GM23338 (cell line): Measurements from ENCODE around the gene KLF1.

ENCODE experiments used
- CREB1 ChIP-seq: fragments of 250-450 bp; sonication (Bioruptor Pico); IDR thresholded peaks from 2 replicates; pipeline ENCODE4 v1.5.0; 2020; ENCODE audit warnings: low read depth, mild to moderate bottlenecking, moderate library complexity
- CTCF ChIP-seq, 2 experiments: fragments of 200-600 bp in 1 of 2; sonication (generic) in 1 of 2; conservative IDR thresholded peaks; 2 replicates each; pipeline versions ENCODE4 v1.5.1 to v1.6.1; 2016 to 2017; ENCODE audit warnings: antibody characterized with exemption in 2 of 2, low read depth in 2 of 2, mild to moderate bottlenecking in 2 of 2, moderate library complexity in 1 of 2
- ETS1 ChIP-seq: IDR thresholded peaks from 2 replicates; pipeline ENCODE4 v1.6.1; 2016; ENCODE audit warnings: antibody characterized with exemption
- EZH2 ChIP-seq: fragments of 200-600 bp; sonication (generic); IDR thresholded peaks from one replicate; pipeline ENCODE4 v1.8.0; 2017; ENCODE audit warnings: antibody characterized with exemption, mild to moderate bottlenecking, low read depth; ENCODE audit not compliant: unreplicated experiment
- EZH2phosphoT487 ChIP-seq: fragments of 200-600 bp; sonication (generic); IDR thresholded peaks from one replicate; pipeline ENCODE4 v1.8.1; 2018; ENCODE audit warnings: antibody characterized with exemption; ENCODE audit not compliant: unreplicated experiment
- JUNB ChIP-seq: IDR thresholded peaks from one replicate; pipeline ENCODE4 v1.6.1; 2016; ENCODE audit warnings: antibody characterized with exemption; ENCODE audit not compliant: unreplicated experiment
- NANOG ChIP-seq: IDR thresholded peaks from 2 replicates; pipeline ENCODE4 v1.6.1; 2016; ENCODE audit warnings: antibody characterized with exemption, borderline replicate concordance
- POLR2AphosphoS5 ChIP-seq: IDR thresholded peaks from 2 replicates; pipeline ENCODE4 v1.6.1; 2016; ENCODE audit warnings: antibody characterized with exemption, low read depth
- REST ChIP-seq: IDR thresholded peaks from one replicate; pipeline ENCODE4 v1.6.1; 2018; ENCODE audit warnings: antibody characterized with exemption; ENCODE audit not compliant: unreplicated experiment
- STAT1 ChIP-seq: IDR thresholded peaks from one replicate; pipeline ENCODE4 v1.6.1; 2016; ENCODE audit warnings: antibody characterized with exemption; ENCODE audit not compliant: unreplicated experiment
- ZNF114 ChIP-seq: fragments of 250-450 bp; sonication (Bioruptor Pico); IDR thresholded peaks from 2 replicates; pipeline ENCODE4 v1.5.0; 2020; ENCODE audit warnings: mild to moderate bottlenecking, moderate library complexity
- ZNF331 ChIP-seq: fragments of 250-450 bp; sonication (Bioruptor Pico); IDR thresholded peaks from 2 replicates; pipeline ENCODE4 v1.5.0; 2020; ENCODE audit warnings: low read depth, mild to moderate bottlenecking, moderate library complexity

GRCh38 chr19:12884202-12884601 lies 2.8 kb downstream of the KLF1 start:
- TF ChIP-seq CTCF (conservative IDR thresholded peaks at IDR 0.05; ENCODE audit: low read depth in 2 of 2): no peak
- no peak for TF ChIP-seq POLR2AphosphoS5
- TF ChIP-seq EZH2phosphoT487: no peak
- TF ChIP-seq REST: no peak
- no peak for TF ChIP-seq CREB1 (CRISPR knock-in tag)
- TF ChIP-seq EZH2: no peak
- TF ChIP-seq ZNF114 (CRISPR knock-in tag): no peak
- no peak for TF ChIP-seq JUNB
- no peak for TF ChIP-seq ETS1
- TF ChIP-seq STAT1: no peak
- no peak for TF ChIP-seq ZNF331 (CRISPR knock-in tag)
- no peak for TF ChIP-seq NANOG
